Gastrocnemius medialis (tissue), 4 donors: ENCODE data around the gene CRACDL. TPM values are rescaled to one million over a fixed set of nuclear protein-coding genes. Genes with fewer than 3 reads are reported as not detected.

Experiments
- ATAC-seq, 2 donors: fragments of 150-250 bp; one replicate each; pipeline ENCODE4 v1.9.1; 2016
- DNase-seq, 2 donors: peaks; one replicate each; pipeline ENCODE4 v3.0.0-alpha.2; 2019
- H3K27ac ChIP-seq, 4 donors: fragments of 200-600 bp; sonication (generic); 1 replicate in 1 of 4; 2 replicates in 3 of 4; pipeline ENCODE4 v1.5.1; 2016 to 2018; ENCODE audit warnings: mild to moderate bottlenecking in 2 of 4, moderate library complexity in 1 of 4
- H3K27me3 ChIP-seq, 3 donors: fragments of 200-600 bp; sonication (generic) in 2 of 3; 1 replicate in 1 of 3; 2 replicates in 2 of 3; pipeline versions ENCODE4 v1.5.1 to v1.6.0; 2016 to 2019; ENCODE audit warnings: mild to moderate bottlenecking in 1 of 3, moderate library complexity in 1 of 3
- H3K36me3 ChIP-seq, 2 donors: fragments of 200-600 bp; sonication (generic) in 1 of 2; one replicate each; pipeline ENCODE4 v1.5.1; 2017 to 2018
- H3K4me1 ChIP-seq, 2 donors: fragments of 200-600 bp; sonication (generic) in 1 of 2; one replicate each; pipeline ENCODE4 v1.5.1; 2016 to 2017; ENCODE audit warnings: mild to moderate bottlenecking in 2 of 2
- H3K4me3 ChIP-seq, 4 donors: fragments of 200-600 bp; sonication (generic) in 3 of 4; 1 replicate in 1 of 4; 2 replicates in 3 of 4; pipeline ENCODE4 v1.5.1; 2016 to 2019; ENCODE audit warnings: mild to moderate bottlenecking in 2 of 4
- H3K9me3 ChIP-seq, 3 donors: fragments of 200-600 bp; sonication (generic) in 2 of 3; 1 replicate in 1 of 3; 2 replicates in 2 of 3; pipeline ENCODE4 v1.5.1; 2016 to 2019
- CTCF ChIP-seq, 5 experiments: fragments of 450-650 bp in 3 of 5; fragments of 200-600 bp in 2 of 5; sonication (generic) in 2 of 5; IDR thresholded peaks in 4 of 5; conservative IDR thresholded peaks in 1 of 5; 1 replicate in 4 of 5; 2 replicates in 1 of 5; pipeline ENCODE4 v1.5.1; 2016 to 2019; ENCODE audit warnings: antibody characterized with exemption in 5 of 5, mild to moderate bottlenecking in 3 of 5, moderate library complexity in 3 of 5
- POLR2A ChIP-seq, 2 donors: fragments of 450-650 bp; IDR thresholded peaks; one replicate each; pipeline ENCODE4 v1.6.1; 2017; ENCODE audit warnings: antibody characterized with exemption in 2 of 2, mild to moderate bottlenecking in 2 of 2, moderate library complexity in 2 of 2
- in situ Hi-C, 4 donors: fragments of 200-750 bp; cut with MboI; loops; one replicate each; pipeline versions ENCODE4 v1.15.0 to v1.8.0; 2017; ENCODE audit warnings: low sequenced_read_pairs in 4 of 4
- intact Hi-C: fragments of 100-400 bp; cut with DNase I; formaldehyde crosslinking; loops from one replicate; pipeline ENCODE4 v1.15.1; 2023; ENCODE audit warnings: low total_unique reads
- total RNA-seq, 4 donors: library from RNA; depleted of rRNA; stranded (reverse); fragments of >200 nt; gene quantifications; one replicate each; pipeline versions ENCODE4 v1.1.0 to v1.2.3, GENCODE V29; 2016

CRACDL gene, protein sequence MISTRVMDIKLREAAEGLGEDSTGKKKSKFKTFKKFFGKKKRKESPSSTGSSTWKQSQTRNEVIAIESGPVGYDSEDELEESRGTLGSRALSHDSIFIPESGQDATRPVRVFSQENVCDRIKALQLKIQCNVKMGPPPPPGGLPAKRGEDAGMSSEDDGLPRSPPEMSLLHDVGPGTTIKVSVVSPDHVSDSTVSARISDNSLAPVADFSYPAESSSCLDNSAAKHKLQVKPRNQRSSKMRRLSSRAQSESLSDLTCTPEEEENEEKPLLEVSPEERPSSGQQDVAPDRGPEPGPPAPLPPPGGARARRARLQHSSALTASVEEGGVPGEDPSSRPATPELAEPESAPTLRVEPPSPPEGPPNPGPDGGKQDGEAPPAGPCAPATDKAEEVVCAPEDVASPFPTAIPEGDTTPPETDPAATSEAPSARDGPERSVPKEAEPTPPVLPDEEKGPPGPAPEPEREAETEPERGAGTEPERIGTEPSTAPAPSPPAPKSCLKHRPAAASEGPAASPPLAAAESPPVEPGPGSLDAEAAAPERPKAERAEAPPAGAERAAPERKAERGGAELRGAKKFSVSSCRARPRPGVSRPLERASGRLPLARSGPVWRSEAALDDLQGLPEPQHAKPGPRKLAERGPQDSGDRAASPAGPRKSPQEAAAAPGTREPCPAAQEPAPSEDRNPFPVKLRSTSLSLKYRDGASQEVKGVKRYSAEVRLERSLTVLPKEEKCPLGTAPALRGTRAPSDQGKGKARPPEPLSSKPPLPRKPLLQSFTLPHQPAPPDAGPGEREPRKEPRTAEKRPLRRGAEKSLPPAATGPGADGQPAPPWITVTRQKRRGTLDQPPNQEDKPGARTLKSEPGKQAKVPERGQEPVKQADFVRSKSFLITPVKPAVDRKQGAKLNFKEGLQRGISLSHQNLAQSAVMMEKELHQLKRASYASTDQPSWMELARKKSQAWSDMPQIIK
- total RNA-seq, result 10 to 100 TPM in 1 of 4 donors, 1 to 10 TPM in 2, under 1 TPM in 1; 0.71 to 18.2 (median 2.9) TPM

- ATAC-seq, result no peak
- Histone ChIP-seq H3K4me3 (peak within 1 kb of the TSS; percentile 36 to 50 (median 46)), H3K9me3 (no peaks in the 10 kb centered on the region), H3K36me3 (no peaks in the 10 kb centered on the region), H3K27me3 (peaks cover 4 to 35% (median 22%) of the 10 kb centered on the region in 3 donors), H3K27ac (no peak within 1 kb of the TSS), H3K4me1 (peaks cover 0 to 5% of the 10 kb centered on the region in 2 donors)
- in situ Hi-C loops, result no loop called here
- DNase-seq, result no peak
- intact Hi-C loops, result no loop called here
- TF ChIP-seq CTCF (IDR thresholded peaks at IDR 0.05 in 4 of 5, conservative IDR thresholded peaks at IDR 0.05 in 1 of 5) (no peak), POLR2A (IDR thresholded peaks at IDR 0.05) (no peak)
Measured at GRCh38 chr2:98935777-98936352, at the start of gene CRACDL. TSS of gene CRACDL (minus strand) at chr2:98936225. CDS start at chr2:98846800, 89,425 bp downstream.

- in situ Hi-C loops (no loop called here), intact Hi-C loops (no loop called here)
- DNase-seq (no peak), ATAC-seq (no peak)
- H3K9me3 ChIP-seq, result peaks cover 0 to 10% (median 0%) of the 10 kb centered on the region in 3 donors
- no peak overlapping the region for H3K4me3 ChIP-seq
- no peaks in the 10 kb centered on the region for H3K4me1 ChIP-seq
- no peak for TF ChIP-seq CTCF (IDR thresholded peaks at IDR 0.05 in 4 of 5, conservative IDR thresholded peaks at IDR 0.05 in 1 of 5)
- TF ChIP-seq POLR2A (IDR thresholded peaks at IDR 0.05), result no peak
- H3K27ac ChIP-seq, result no peak overlapping the region
- peaks cover 0 to 3% (median 0%) of the 10 kb centered on the region in 3 donors for H3K27me3 ChIP-seq
- no peaks in the 10 kb centered on the region for H3K36me3 ChIP-seq
Measured at GRCh38 chr2:98975611-98976010, 39.6 kb upstream of the CRACDL start.

DNA sequence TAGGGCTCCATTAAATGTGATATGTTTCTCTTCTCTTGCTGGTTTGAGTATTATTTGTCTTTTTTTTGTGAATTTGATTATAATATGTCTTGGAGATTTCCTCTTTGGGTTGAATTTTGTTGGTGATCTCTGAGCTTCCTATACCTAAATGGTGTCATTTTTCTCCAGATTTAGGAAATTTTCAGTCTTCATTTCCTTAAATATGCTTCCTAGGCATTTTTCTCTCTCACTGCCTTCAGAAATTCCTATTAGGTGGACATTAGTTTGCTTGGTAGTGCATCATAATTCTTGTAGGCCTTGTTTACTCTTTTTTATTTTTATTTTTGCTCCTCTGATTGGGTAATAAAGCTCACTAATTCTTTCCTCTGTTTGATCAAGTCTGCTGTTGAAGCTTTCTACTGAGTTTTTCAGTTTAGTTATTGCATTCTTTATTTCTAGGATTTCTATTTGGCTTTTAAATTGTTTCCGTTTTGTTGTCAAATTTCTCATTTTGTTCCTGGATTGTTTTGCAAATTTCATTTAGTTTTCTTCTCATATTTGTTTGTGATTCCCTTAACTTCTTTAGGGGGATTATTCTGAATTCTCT, 36.6 kb upstream of the CRACDL start:
- no peak overlapping the region for H3K4me3 ChIP-seq
- DNase-seq (no peak), ATAC-seq (no peak)
- H3K4me1 ChIP-seq, result no peaks in the 10 kb centered on the region
- in situ Hi-C loops (no loop called here), intact Hi-C loops (no loop called here)
- peaks cover 0 to 3% (median 0%) of the 10 kb centered on the region in 3 donors for H3K27me3 ChIP-seq
- H3K27ac ChIP-seq, result no peak overlapping the region
- TF ChIP-seq CTCF (IDR thresholded peaks at IDR 0.05 in 4 of 5, conservative IDR thresholded peaks at IDR 0.05 in 1 of 5) (no peak), POLR2A (IDR thresholded peaks at IDR 0.05) (no peak)
- H3K9me3 ChIP-seq, result peaks cover 0 to 18% (median 0%) of the 10 kb centered on the region in 3 donors
- no peaks in the 10 kb centered on the region for H3K36me3 ChIP-seq

- Histone ChIP-seq H3K4me3 (no peak overlapping the region), H3K9me3 (no peaks in the 10 kb centered on the region), H3K27me3 (no peaks in the 10 kb centered on the region), H3K36me3 (no peaks in the 10 kb centered on the region), H3K27ac (no peak overlapping the region), H3K4me1 (no peaks in the 10 kb centered on the region)
- TF ChIP-seq CTCF (IDR thresholded peaks at IDR 0.05 in 4 of 5, conservative IDR thresholded peaks at IDR 0.05 in 1 of 5) (no peak), POLR2A (IDR thresholded peaks at IDR 0.05) (no peak)
- in situ Hi-C loops (no loop called here), intact Hi-C loops (no loop called here)
- ATAC-seq (no peak), DNase-seq (no peak)
Measured at GRCh38 chr2:98959810-98960507, 23.9 kb upstream of the CRACDL start.
